ENCODE data around the gene MDFI.

Gene MDFI

GRCh38 chr6:41692730-41693129 is 54.5 kb downstream of the MDFI start:
- Histone ChIP-seq H3K4me1 (ENCODE audit: control insufficient read depth in 2 of 2, insufficient read depth in 2 of 2, low read length in 2 of 2) (peaks cover 0 to 2% of the 10 kb centered on the region in 2 donors), H3K27ac (ENCODE audit: low read depth in 2 of 2, low read length in 2 of 2) (no peak overlapping the region), H3K9me3 (ENCODE audit: control insufficient read depth in 2 of 2, low read length in 2 of 2) (no peaks in the 10 kb centered on the region), H3K36me3 (ENCODE audit: control insufficient read depth in 2 of 2, insufficient read depth in 2 of 2, low read length in 2 of 2) (peaks cover 10 to 22% of the 10 kb centered on the region in 2 donors), H3K27me3 (ENCODE audit: control insufficient read depth in 2 of 2, insufficient read depth in 2 of 2, low read length in 2 of 2) (no peaks in the 10 kb centered on the region), H3K9ac (ENCODE audit: low read depth in 1 of 2, low read length in 2 of 2) (no peak overlapping the region), H3K4me3 (ENCODE audit: low read length in 2 of 2) (no peak overlapping the region)

- Histone ChIP-seq H3K9me3 (ENCODE audit: control insufficient read depth in 2 of 2, low read length in 2 of 2) (no peaks in the 10 kb centered on the region), H3K4me1 (ENCODE audit: control insufficient read depth in 2 of 2, insufficient read depth in 2 of 2, low read length in 2 of 2) (no peaks in the 10 kb centered on the region), H3K27ac (ENCODE audit: low read depth in 2 of 2, low read length in 2 of 2) (no peak overlapping the region), H3K36me3 (ENCODE audit: control insufficient read depth in 2 of 2, insufficient read depth in 2 of 2, low read length in 2 of 2) (peaks cover 10 to 23% of the 10 kb centered on the region in 2 donors), H3K4me3 (ENCODE audit: low read length in 2 of 2) (no peak overlapping the region), H3K27me3 (ENCODE audit: control insufficient read depth in 2 of 2, insufficient read depth in 2 of 2, low read length in 2 of 2) (no peaks in the 10 kb centered on the region), H3K9ac (ENCODE audit: low read depth in 1 of 2, low read length in 2 of 2) (no peak overlapping the region)
Measured at GRCh38 chr6:41693281-41694240, 55.3 kb downstream of the MDFI start.

GRCh38 chr6:41694815-41695526 is 56.7 kb downstream of the MDFI start:
- Histone ChIP-seq H3K9me3 (ENCODE audit: control insufficient read depth in 2 of 2, low read length in 2 of 2) (no peaks in the 10 kb centered on the region), H3K4me1 (ENCODE audit: control insufficient read depth in 2 of 2, insufficient read depth in 2 of 2, low read length in 2 of 2) (no peaks in the 10 kb centered on the region), H3K27ac (ENCODE audit: low read depth in 2 of 2, low read length in 2 of 2) (no peak overlapping the region), H3K27me3 (ENCODE audit: control insufficient read depth in 2 of 2, insufficient read depth in 2 of 2, low read length in 2 of 2) (no peaks in the 10 kb centered on the region), H3K36me3 (ENCODE audit: control insufficient read depth in 2 of 2, insufficient read depth in 2 of 2, low read length in 2 of 2) (peaks cover 10 to 22% of the 10 kb centered on the region in 2 donors), H3K4me3 (ENCODE audit: low read length in 2 of 2) (no peak overlapping the region), H3K9ac (ENCODE audit: low read depth in 1 of 2, low read length in 2 of 2) (no peak overlapping the region)

- Histone ChIP-seq H3K4me1 (ENCODE audit: control insufficient read depth in 2 of 2, insufficient read depth in 2 of 2, low read length in 2 of 2) (no peaks in the 10 kb centered on the region), H3K36me3 (ENCODE audit: control insufficient read depth in 2 of 2, insufficient read depth in 2 of 2, low read length in 2 of 2) (peaks cover 5 to 16% of the 10 kb centered on the region in 2 donors), H3K27ac (ENCODE audit: low read depth in 2 of 2, low read length in 2 of 2) (no peak overlapping the region), H3K27me3 (ENCODE audit: control insufficient read depth in 2 of 2, insufficient read depth in 2 of 2, low read length in 2 of 2) (no peaks in the 10 kb centered on the region), H3K9ac (ENCODE audit: low read depth in 1 of 2, low read length in 2 of 2) (no peak overlapping the region), H3K4me3 (ENCODE audit: low read length in 2 of 2) (no peak overlapping the region), H3K9me3 (ENCODE audit: control insufficient read depth in 2 of 2, low read length in 2 of 2) (no peaks in the 10 kb centered on the region)
Measured at GRCh38 chr6:41695825-41696224, 57.6 kb downstream of the MDFI start.

- no peak overlapping the region for H3K9ac ChIP-seq (ENCODE audit: low read depth in 1 of 2, low read length in 2 of 2)
- H3K9me3 ChIP-seq (ENCODE audit: control insufficient read depth in 2 of 2, low read length in 2 of 2) = no peaks in the 10 kb centered on the region
- H3K4me1 ChIP-seq (ENCODE audit: control insufficient read depth in 2 of 2, insufficient read depth in 2 of 2, low read length in 2 of 2) = no peaks in the 10 kb centered on the region
- H3K27me3 ChIP-seq (ENCODE audit: control insufficient read depth in 2 of 2, insufficient read depth in 2 of 2, low read length in 2 of 2) = no peaks in the 10 kb centered on the region
- no peak overlapping the region for H3K27ac ChIP-seq (ENCODE audit: low read depth in 2 of 2, low read length in 2 of 2)
- H3K4me3 ChIP-seq (ENCODE audit: low read length in 2 of 2) = no peak overlapping the region
- H3K36me3 ChIP-seq (ENCODE audit: control insufficient read depth in 2 of 2, insufficient read depth in 2 of 2, low read length in 2 of 2) = peaks cover 3 to 12% of the 10 kb centered on the region in 2 donors
Measured at GRCh38 chr6:41696788-41697187, 58.5 kb downstream of the MDFI start.

- Histone ChIP-seq H3K9ac (ENCODE audit: low read depth in 1 of 2, low read length in 2 of 2) (no peak overlapping the region), H3K36me3 (ENCODE audit: control insufficient read depth in 2 of 2, insufficient read depth in 2 of 2, low read length in 2 of 2) (peaks cover 3 to 12% of the 10 kb centered on the region in 2 donors), H3K4me3 (ENCODE audit: low read length in 2 of 2) (no peak overlapping the region), H3K9me3 (ENCODE audit: control insufficient read depth in 2 of 2, low read length in 2 of 2) (no peaks in the 10 kb centered on the region), H3K27me3 (ENCODE audit: control insufficient read depth in 2 of 2, insufficient read depth in 2 of 2, low read length in 2 of 2) (no peaks in the 10 kb centered on the region), H3K4me1 (ENCODE audit: control insufficient read depth in 2 of 2, insufficient read depth in 2 of 2, low read length in 2 of 2) (no peaks in the 10 kb centered on the region), H3K27ac (ENCODE audit: low read depth in 2 of 2, low read length in 2 of 2) (no peak overlapping the region)
Measured at GRCh38 chr6:41697861-41698781, 59.9 kb downstream of the MDFI start.

GRCh38 chr6:41699063-41699462 is 60.8 kb downstream of the MDFI start:
- Histone ChIP-seq H3K36me3 (ENCODE audit: control insufficient read depth in 2 of 2, insufficient read depth in 2 of 2, low read length in 2 of 2) (peaks cover 3 to 12% of the 10 kb centered on the region in 2 donors), H3K4me3 (ENCODE audit: low read length in 2 of 2) (no peak overlapping the region), H3K9ac (ENCODE audit: low read depth in 1 of 2, low read length in 2 of 2) (no peak overlapping the region), H3K4me1 (ENCODE audit: control insufficient read depth in 2 of 2, insufficient read depth in 2 of 2, low read length in 2 of 2) (no peaks in the 10 kb centered on the region), H3K27ac (ENCODE audit: low read depth in 2 of 2, low read length in 2 of 2) (no peak overlapping the region), H3K27me3 (ENCODE audit: control insufficient read depth in 2 of 2, insufficient read depth in 2 of 2, low read length in 2 of 2) (no peaks in the 10 kb centered on the region), H3K9me3 (ENCODE audit: control insufficient read depth in 2 of 2, low read length in 2 of 2) (no peaks in the 10 kb centered on the region)

GRCh38 chr6:41700463-41701347 is 62.4 kb downstream of the MDFI start:
- Histone ChIP-seq H3K9me3 (ENCODE audit: control insufficient read depth in 2 of 2, low read length in 2 of 2) (no peaks in the 10 kb centered on the region), H3K27ac (ENCODE audit: low read depth in 2 of 2, low read length in 2 of 2) (no peak overlapping the region), H3K4me1 (ENCODE audit: control insufficient read depth in 2 of 2, insufficient read depth in 2 of 2, low read length in 2 of 2) (peaks cover 15 to 16% of the 10 kb centered on the region in 2 donors), H3K36me3 (ENCODE audit: control insufficient read depth in 2 of 2, insufficient read depth in 2 of 2, low read length in 2 of 2) (peaks cover 3 to 12% of the 10 kb centered on the region in 2 donors), H3K4me3 (ENCODE audit: low read length in 2 of 2) (no peak overlapping the region), H3K27me3 (ENCODE audit: control insufficient read depth in 2 of 2, insufficient read depth in 2 of 2, low read length in 2 of 2) (no peaks in the 10 kb centered on the region), H3K9ac (ENCODE audit: low read depth in 1 of 2, low read length in 2 of 2) (no peak overlapping the region)

GRCh38 chr6:41702089-41702745 is 63.9 kb downstream of the MDFI start:
- H3K9ac ChIP-seq (ENCODE audit: low read depth in 1 of 2, low read length in 2 of 2) = no peak overlapping the region
- H3K4me1 ChIP-seq (ENCODE audit: control insufficient read depth in 2 of 2, insufficient read depth in 2 of 2, low read length in 2 of 2) = peaks cover 26 to 27% of the 10 kb centered on the region in 2 donors
- peaks cover 0 to 12% of the 10 kb centered on the region in 2 donors for H3K36me3 ChIP-seq (ENCODE audit: control insufficient read depth in 2 of 2, insufficient read depth in 2 of 2, low read length in 2 of 2)

More at GRCh38 chr6:41702089-41702745, 63.9 kb downstream of the MDFI start:
- Histone ChIP-seq H3K27ac (ENCODE audit: low read depth in 2 of 2, low read length in 2 of 2) (no peak overlapping the region), H3K4me3 (ENCODE audit: low read length in 2 of 2) (no peak overlapping the region), H3K9me3 (ENCODE audit: control insufficient read depth in 2 of 2, low read length in 2 of 2) (no peaks in the 10 kb centered on the region), H3K27me3 (ENCODE audit: control insufficient read depth in 2 of 2, insufficient read depth in 2 of 2, low read length in 2 of 2) (no peaks in the 10 kb centered on the region)

Data from mucosa of rectum (tissue), 2 donors.